ENCODE data around the gene TMEM244. TPM values are rescaled to one million over a fixed set of nuclear protein-coding genes. Genes with fewer than 3 reads are reported as not detected.
"Not testable (repeated sequence)": the region's sequence is repeated elsewhere in the genome, so short reads cannot be mapped to it uniquely, and the experiment has no call there.

Gene TMEM244
- total RNA-seq, 1 donor from 2014 or later: not detected

DNA sequence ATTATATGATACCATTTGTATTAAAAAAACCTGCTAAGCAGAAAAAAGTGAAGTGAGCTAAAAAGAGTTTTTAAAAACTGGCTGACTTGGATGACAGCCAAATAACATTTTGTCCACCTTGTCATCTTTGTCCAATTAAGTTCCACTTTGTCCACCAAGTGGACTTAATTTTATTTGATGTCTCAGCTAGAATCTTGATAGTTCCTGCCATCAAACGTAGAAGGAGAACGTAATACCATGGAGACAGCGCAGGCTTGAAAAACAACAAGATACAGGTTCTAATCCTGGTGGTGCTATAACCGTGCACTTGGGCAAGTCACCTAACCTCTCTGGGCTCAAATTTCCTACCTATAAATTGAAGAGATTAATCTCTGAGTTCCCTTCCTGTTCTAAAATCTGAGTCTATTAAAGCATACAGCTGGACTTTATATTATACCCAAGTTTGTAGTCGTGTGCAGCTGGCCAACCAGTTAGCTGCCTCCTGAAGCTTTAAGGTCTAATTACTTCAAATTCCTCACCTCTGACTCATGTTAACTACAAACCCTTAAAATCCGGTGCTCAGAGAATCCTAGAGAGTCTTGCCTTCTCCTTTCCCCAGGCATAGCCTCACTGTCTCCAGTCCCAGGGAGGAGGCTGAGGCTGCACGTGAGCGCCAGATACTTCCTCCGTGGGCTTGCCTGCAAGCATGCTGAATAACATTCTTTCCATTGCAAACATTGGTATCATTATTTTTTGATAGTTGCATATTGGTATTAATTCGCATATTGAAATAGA, 16.8 kb downstream of the TMEM244 start:
- H3K4me3 Mint-ChIP-seq: no peak overlapping the region
- H3K27me3 Mint-ChIP-seq (ENCODE audit: low read depth): peaks cover 1% of the 10 kb centered on the region
- no peak for DNase-seq (ENCODE audit: low spot score in 2 of 2, unreplicated experiment in 2 of 2)
- no peak for TF ChIP-seq CTCF (IDR thresholded peaks at IDR 0.05; ENCODE audit: unreplicated experiment)
- H3K36me3 Mint-ChIP-seq: no peaks in the 10 kb centered on the region
- H3K4me1 Mint-ChIP-seq: no peaks in the 10 kb centered on the region
- H3K27ac Mint-ChIP-seq: no peak overlapping the region
- peaks cover 8% of the 10 kb centered on the region for H3K9me3 Mint-ChIP-seq

DNA sequence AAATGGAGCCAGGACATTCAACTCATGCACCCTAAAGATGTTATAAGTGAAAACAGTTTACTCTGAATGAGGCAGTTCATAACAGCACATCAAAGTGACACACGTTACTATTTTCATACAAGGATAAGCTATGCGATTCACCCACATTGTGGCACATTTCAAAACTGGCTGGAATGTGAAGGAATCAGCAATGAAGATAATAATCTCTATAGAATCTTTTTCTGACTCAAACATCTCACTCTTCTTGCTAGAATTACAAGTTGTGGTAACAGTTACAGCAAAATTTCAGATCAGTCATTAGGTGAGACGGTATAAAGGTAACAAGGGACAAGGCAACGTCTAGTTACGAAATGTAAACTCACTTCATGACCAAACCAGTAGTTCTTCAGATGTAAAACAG, 17.5 kb downstream of the TMEM244 start:
- H3K4me1 Mint-ChIP-seq: no peaks in the 10 kb centered on the region
- H3K4me3 Mint-ChIP-seq: no peak overlapping the region
- peaks cover 1% of the 10 kb centered on the region for H3K27me3 Mint-ChIP-seq (ENCODE audit: low read depth)
- H3K36me3 Mint-ChIP-seq: no peaks in the 10 kb centered on the region
- no peak overlapping the region for H3K27ac Mint-ChIP-seq
- DNase-seq (ENCODE audit: low spot score in 2 of 2, unreplicated experiment in 2 of 2): no peak
- TF ChIP-seq CTCF (IDR thresholded peaks at IDR 0.05; ENCODE audit: unreplicated experiment): no peak
- peaks cover 11% of the 10 kb centered on the region for H3K9me3 Mint-ChIP-seq

DNA sequence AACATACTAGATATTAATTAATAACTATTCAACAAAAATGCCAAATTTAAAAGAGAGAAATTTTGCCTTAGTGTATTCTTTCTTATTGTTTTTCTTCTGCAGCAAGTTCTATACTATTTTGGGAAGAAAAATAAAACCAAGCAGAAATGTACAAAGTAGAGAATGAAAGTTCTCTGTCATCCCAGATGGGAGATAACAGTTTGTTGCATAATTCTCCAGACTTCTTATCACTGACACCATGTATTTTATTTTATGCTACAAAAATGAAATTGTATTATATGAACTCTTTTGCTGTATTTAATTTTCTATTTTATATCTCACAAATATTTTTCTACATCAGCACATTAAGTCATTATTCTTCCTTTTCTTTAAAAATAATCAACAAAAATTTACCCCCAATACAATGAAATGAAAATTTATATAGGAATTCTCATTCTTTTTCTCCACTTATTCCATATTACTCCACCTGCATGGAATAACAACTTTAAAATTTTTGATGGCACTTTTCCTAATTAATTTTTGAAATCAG, 18.2 kb downstream of the TMEM244 start:
- peaks cover under 1% of the 10 kb centered on the region for H3K27me3 Mint-ChIP-seq (ENCODE audit: low read depth)
- H3K27ac Mint-ChIP-seq: no peak overlapping the region
- H3K36me3 Mint-ChIP-seq: no peaks in the 10 kb centered on the region
- no peak for DNase-seq (ENCODE audit: low spot score in 2 of 2, unreplicated experiment in 2 of 2)
- TF ChIP-seq CTCF (IDR thresholded peaks at IDR 0.05; ENCODE audit: unreplicated experiment): no peak
- no peaks in the 10 kb centered on the region for H3K4me1 Mint-ChIP-seq
- H3K9me3 Mint-ChIP-seq: peaks cover 14% of the 10 kb centered on the region
- H3K4me3 Mint-ChIP-seq: no peak overlapping the region

- Mint-ChIP-seq H3K36me3 (no peaks in the 10 kb centered on the region), H3K27me3 (ENCODE audit: low read depth) (no peaks in the 10 kb centered on the region), H3K4me1 (no peaks in the 10 kb centered on the region), H3K9me3 (peaks cover 20% of the 10 kb centered on the region), H3K27ac (no peak overlapping the region), H3K4me3 (no peak overlapping the region)
- DNase-seq (ENCODE audit: low spot score in 2 of 2, unreplicated experiment in 2 of 2): no peak
- TF ChIP-seq CTCF (IDR thresholded peaks at IDR 0.05; ENCODE audit: unreplicated experiment): no peak
Measured at GRCh38 chr6:129842137-129842536, 19.0 kb downstream of the TMEM244 start.

- not testable (repeated sequence) for H3K4me3 Mint-ChIP-seq; DNase-seq (ENCODE audit: low spot score in 2 of 2, unreplicated experiment in 2 of 2); H3K4me1 Mint-ChIP-seq; H3K36me3 Mint-ChIP-seq; H3K27me3 Mint-ChIP-seq (ENCODE audit: low read depth); H3K27ac Mint-ChIP-seq
- peaks cover 26% of the 10 kb centered on the region for H3K9me3 Mint-ChIP-seq
Measured at GRCh38 chr6:129839562-129839961, 21.6 kb downstream of the TMEM244 start.

DNA sequence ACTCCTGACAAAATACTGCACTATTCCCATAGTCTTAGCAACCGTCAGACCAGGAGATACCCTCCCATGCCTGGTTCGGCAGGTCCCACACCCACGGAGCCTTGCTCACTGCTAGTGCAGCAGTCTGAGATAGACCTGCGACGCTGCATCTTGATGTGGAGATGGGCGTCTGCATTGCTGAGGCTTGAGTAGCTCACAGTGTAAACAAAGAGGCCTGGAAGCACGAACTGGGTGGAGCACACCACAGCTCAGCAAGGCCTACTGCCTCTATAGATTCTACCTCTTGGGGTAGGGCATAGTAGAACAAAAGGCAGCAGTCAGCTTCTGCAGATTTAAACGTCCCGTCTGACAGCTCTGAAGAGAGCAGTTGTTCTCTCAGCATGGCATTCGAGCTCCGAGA, 25.4 kb downstream of the TMEM244 start:
- no peak for DNase-seq (ENCODE audit: low spot score in 2 of 2, unreplicated experiment in 2 of 2)
- no peaks in the 10 kb centered on the region for H3K36me3 Mint-ChIP-seq
- peaks cover 26% of the 10 kb centered on the region for H3K9me3 Mint-ChIP-seq
- no peak overlapping the region for H3K27ac Mint-ChIP-seq
- no peaks in the 10 kb centered on the region for H3K27me3 Mint-ChIP-seq (ENCODE audit: low read depth)
- no peak overlapping the region for H3K4me3 Mint-ChIP-seq
- no peaks in the 10 kb centered on the region for H3K4me1 Mint-ChIP-seq
- no peak for TF ChIP-seq CTCF (IDR thresholded peaks at IDR 0.05; ENCODE audit: unreplicated experiment)

Data from mesothelial cell of epicardium (in vitro differentiated cells).